GM18499 (cell line): ENCODE data around the gene CLUH.
"Not testable (repeated sequence)": the region's sequence is repeated elsewhere in the genome, so short reads cannot be mapped to it uniquely, and the experiment has no call there.

ENCODE experiments used
- ATAC-seq: cut with Tn5 transposase; IDR thresholded peaks from one replicate; pipeline ENCODE4 v1.9.1; 2021; ENCODE audit warnings: moderate number of reproducible peaks; ENCODE audit not compliant: insufficient read depth, unreplicated experiment

CLUH gene

GRCh38 chr17:2704031-2704889 lies 7.3 kb downstream of the CLUH start:
- no peak for ATAC-seq

DNA sequence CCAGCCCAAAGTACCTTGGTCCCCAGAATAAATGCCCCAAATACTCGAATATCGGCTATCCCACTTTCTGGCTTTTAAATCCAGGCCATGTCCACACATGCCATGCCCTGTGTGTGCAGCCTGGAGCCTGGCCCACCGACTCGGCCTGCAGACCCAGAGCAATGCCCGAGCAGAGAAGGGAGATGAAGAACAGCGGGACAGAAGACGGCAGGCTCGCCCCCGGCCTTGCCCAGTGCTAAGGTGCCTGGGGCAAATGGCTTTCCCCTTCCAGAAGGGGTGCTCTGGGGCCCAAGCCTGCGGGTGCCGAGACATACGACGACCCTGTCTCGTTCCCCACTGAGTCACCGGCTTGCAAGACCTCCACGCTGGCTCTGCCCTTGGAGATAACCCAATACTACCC lies 8.0 kb downstream of the CLUH start:
- ATAC-seq = no peak

GRCh38 chr17:2703181-2703580 lies 8.4 kb downstream of the CLUH start:
- no peak for ATAC-seq

- ATAC-seq = no peak
Measured at GRCh38 chr17:2701996-2702741, 9.4 kb downstream of the CLUH start.

GRCh38 chr17:2701161-2701995 lies 10.2 kb downstream of the CLUH start:
- ATAC-seq = no peak

DNA sequence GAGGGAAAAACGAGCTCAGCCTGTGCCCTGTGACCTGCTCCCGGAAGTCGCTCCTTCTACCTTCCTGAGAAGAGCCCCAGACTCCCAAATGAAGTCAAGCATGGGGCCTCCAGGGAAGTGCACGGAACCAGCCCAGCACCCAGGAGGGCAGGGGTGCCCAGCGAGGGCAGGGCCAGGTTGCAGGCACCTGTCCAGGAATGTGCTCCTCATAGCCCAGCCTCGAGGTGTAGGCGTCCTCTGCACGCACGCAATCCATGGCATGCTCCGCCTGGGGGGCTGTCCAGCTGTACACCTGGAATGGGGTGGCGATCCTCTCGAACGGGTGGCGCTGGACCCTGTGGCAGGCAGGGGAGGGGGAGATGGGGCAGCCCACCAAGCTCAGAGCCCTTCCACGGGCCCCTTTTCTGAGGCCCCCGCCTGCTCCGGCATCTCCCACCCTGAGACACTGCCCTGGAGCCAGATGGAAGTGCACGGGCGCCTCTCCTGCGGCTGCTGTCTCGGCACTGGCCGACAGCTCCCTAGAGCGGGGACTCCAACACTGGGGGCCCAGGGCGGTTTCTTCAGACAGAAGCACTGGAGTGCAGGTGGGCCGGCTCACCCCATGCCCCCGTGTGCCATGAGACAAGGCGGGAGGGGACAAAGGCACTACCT lies 10.9 kb downstream of the CLUH start:
- no peak for ATAC-seq

DNA sequence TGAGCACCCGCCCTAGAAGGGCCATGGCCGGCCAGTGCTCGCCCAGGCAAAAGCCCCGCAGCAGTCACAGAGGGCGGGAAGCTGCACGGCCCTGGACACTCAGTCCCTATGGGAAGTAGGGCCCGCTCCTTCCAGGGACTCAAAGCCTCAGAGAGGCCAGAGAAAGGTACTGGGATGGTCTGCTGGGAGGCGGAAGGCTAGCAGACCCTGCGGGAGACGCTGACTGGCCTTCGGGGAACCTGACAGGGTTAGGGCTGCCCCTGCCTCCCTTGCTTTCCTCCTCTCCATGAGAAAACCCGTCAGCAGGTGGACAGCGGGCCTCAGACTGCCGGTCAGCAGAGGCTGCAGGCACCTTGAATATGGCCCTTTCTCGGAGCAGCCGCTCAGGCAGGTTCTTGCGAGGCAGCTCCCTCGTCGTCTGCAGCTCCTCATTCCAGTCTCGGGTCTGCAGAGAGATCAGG lies 11.5 kb downstream of the CLUH start:
- no peak for ATAC-seq

- not testable (repeated sequence) for ATAC-seq
Measured at GRCh38 chr17:2699216-2699805, 12.3 kb downstream of the CLUH start.

- no peak for ATAC-seq
Measured at GRCh38 chr17:2697611-2698162, 13.9 kb downstream of the CLUH start.

GRCh38 chr17:2695961-2696760 lies 15.4 kb downstream of the CLUH start:
- ATAC-seq = no peak

GRCh38 chr17:2695243-2695960 lies 16.2 kb downstream of the CLUH start:
- ATAC-seq = no peak

DNA sequence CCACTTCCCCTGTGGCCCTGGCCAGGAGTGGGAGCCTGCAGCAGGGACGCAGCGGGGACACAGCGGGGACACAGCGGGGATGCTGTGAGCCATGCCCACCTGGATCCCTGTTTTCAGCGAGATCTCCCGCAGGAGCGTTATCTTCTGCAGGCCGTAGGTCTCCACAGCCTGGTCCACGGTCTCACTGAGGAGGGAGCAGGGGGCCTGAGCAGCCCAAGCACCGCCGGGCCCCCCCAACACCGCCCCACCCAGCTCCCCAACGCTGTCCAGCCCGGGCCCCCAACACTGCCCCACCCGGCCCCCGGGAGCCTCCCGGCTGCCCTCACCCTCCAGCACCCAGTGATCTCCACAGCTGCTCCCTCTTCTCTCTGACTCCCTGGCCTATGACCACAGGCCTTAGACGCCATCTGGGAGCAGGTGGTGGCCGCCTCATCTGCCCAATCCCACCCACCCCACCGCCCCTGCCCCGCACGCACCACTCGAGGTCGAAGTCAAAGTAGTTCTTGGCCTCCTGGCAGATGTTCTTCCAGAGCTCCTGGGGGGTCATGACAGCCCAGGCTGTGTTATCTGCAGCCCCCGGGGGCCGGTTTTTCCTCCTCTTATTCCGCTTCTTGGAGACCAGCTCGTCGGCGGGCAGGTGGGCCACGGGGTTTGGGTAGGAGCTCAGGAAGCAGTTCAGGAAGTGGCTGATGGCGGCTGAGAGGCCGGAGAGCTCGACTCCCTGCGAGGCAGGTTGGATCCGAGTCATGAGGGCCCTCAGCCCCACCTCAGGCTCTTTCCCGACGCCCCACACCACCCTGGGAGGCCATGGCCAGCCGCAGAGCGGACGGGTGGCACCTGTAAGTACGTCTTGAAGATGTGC lies 17.0 kb downstream of the CLUH start:
- ATAC-seq = no peak

GRCh38 chr17:2693561-2694380 lies 17.8 kb downstream of the CLUH start:
- no peak for ATAC-seq

DNA sequence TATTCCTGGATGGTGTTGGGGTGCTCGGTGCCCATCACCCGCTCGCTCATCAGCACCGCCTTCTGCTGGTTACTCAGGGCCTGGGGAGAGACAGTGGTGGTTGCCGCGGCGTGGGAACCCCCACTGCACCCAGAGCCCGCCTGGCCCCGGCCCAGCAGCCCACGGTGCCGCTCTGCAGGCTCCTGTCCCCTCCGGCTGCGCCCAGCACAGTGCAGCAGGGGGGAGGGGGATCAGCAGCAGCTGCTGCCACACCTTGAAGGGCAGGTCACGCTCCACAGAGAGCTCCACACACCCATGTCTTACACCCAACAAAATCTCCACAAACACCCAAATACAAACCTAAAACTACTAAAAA lies 18.8 kb downstream of the CLUH start:
- ATAC-seq = no peak

- ATAC-seq = no peak
Measured at GRCh38 chr17:2691965-2692780, 19.4 kb downstream of the CLUH start.
